Stomach (tissue), 9 donors: ENCODE results near the gene SUCLA2. TPM values are rescaled to one million over a fixed set of nuclear protein-coding genes. Genes with fewer than 3 reads are reported as not detected.

Source experiments
- DNase-seq, 2 donors: peaks; one replicate each; pipeline versions ENCODE4 v3.0.0 to v3.0.0-alpha.2; 2013 to 2019
- H3K27ac ChIP-seq, 5 donors: fragments of 200-600 bp in 4 of 5; sonication (generic) in 4 of 5; one replicate each; pipeline ENCODE4 v1.5.1; 2013 to 2019; ENCODE audit warnings: mild to moderate bottlenecking in 1 of 5, moderate library complexity in 1 of 5
- H3K27me3 ChIP-seq, 3 donors: fragments of 200-600 bp; sonication (generic); one replicate each; pipeline ENCODE4 v1.5.1; 2017 to 2019; ENCODE audit warnings: mixed run types in 1 of 3
- H3K36me3 ChIP-seq, 4 donors: fragments of 200-600 bp; sonication (generic); 1 replicate in 3 of 4; 2 replicates in 1 of 4; pipeline ENCODE4 v1.5.1; 2016 to 2019
- H3K4me1 ChIP-seq, 4 donors: fragments of 200-600 bp; sonication (generic); one replicate each; pipeline ENCODE4 v1.5.1; 2016 to 2019
- H3K4me3 ChIP-seq, 4 donors: fragments of 200-600 bp; sonication (generic) in 3 of 4; one replicate each; pipeline ENCODE4 v1.5.1; 2016 to 2019; ENCODE audit warnings: mild to moderate bottlenecking in 1 of 4
- H3K9me3 ChIP-seq, 4 donors: fragments of 200-600 bp; sonication (generic); one replicate each; pipeline ENCODE4 v1.5.1; 2016 to 2019
- CTCF ChIP-seq, 7 experiments: fragments of 450-650 bp in 4 of 7; fragments of 200-600 bp in 3 of 7; sonication (generic) in 3 of 7; IDR thresholded peaks; one replicate each; pipeline ENCODE4 v1.5.1; 2016 to 2019; ENCODE audit warnings: antibody characterized with exemption in 7 of 7, control low read depth in 2 of 7, mild to moderate bottlenecking in 1 of 7
- EP300 ChIP-seq: sonication (generic); formaldehyde crosslinking; IDR thresholded peaks from one replicate; pipeline ENCODE4 v1.6.1; 2017; ENCODE audit warnings: antibody characterized with exemption
- POLR2A ChIP-seq, 4 donors: fragments of 450-650 bp; IDR thresholded peaks; one replicate each; pipeline ENCODE4 v1.6.1; 2016; ENCODE audit warnings: antibody characterized with exemption in 4 of 4, control low read depth in 2 of 4, mild to moderate bottlenecking in 1 of 4, moderate library complexity in 1 of 4
- POLR2AphosphoS5 ChIP-seq, 3 donors: sonication (generic); formaldehyde crosslinking; IDR thresholded peaks; one replicate each; pipeline ENCODE4 v1.6.1; 2016; ENCODE audit warnings: antibody characterized with exemption in 3 of 3
- WGBS, 5 donors: extraction: QIAGEN DNeasy Blood & Tissue Kit in 3 of 5; methylation state at CpG; one replicate each; pipeline versions ENCODE4 v1.1.5 to v1.1.7; 2013 to 2018; 5-methylcytosine and 5-hydroxymethylcytosine counted together
- intact Hi-C: fragments of 100-400 bp; cut with DNase I; formaldehyde crosslinking; loops from one replicate; pipeline ENCODE4 v1.15.1; 2023; ENCODE audit warnings: low total_unique reads
- polyA plus RNA-seq, 3 donors: library from polyadenylated mRNA; stranded (reverse); fragments of 200-250 nt; gene quantifications; one replicate each; pipeline ENCODE4 v1.2.3, GENCODE V29; 2013
- total RNA-seq, 5 donors: library from RNA; depleted of rRNA; stranded (reverse); fragments of >200 nt; gene quantifications; one replicate each; pipeline versions ENCODE4 v1.1.0 to v1.2.3, GENCODE V29; 2014 to 2016
- donor health status: healthy with polysubstance abuse.
- donor health status: Bipolar disorder and iron deficiency.
- donor health status: healthy.

The SUCLA2 gene
- total and polyA plus RNA-seq, 8 donors: 8.1 to 77.3 (median 33.5) TPM

- whole genome bisulfite sequencing, 5 donors: 96 to 100% (median 98%) methylated on average over 1 of the region's 1 CpG
- no peak overlapping the region for H3K27ac ChIP-seq
- H3K36me3 ChIP-seq: peaks cover 25 to 87% (median 84%) of the 10 kb centered on the region in 4 donors
- intact Hi-C loops: no loop called here
- no peaks in the 10 kb centered on the region for H3K4me1 ChIP-seq
- no peak overlapping the region for H3K4me3 ChIP-seq
- H3K9me3 ChIP-seq: peaks cover 0 to 17% (median 4%) of the 10 kb centered on the region in 4 donors
- DNase-seq: no peak
- TF ChIP-seq EP300 (no peak), POLR2AphosphoS5 (IDR thresholded peaks at IDR 0.05) (no peak), CTCF (IDR thresholded peaks at IDR 0.05) (no peak), POLR2A (IDR thresholded peaks at IDR 0.05) (no peak)
- no peaks in the 10 kb centered on the region for H3K27me3 ChIP-seq
These were observed 38.8 kb downstream of the SUCLA2 start for GRCh38 chr13:47962237-47962636.

GRCh38 chr13:47959468-47960247 lies 41.4 kb downstream of the SUCLA2 start:
- H3K27ac ChIP-seq: no peak overlapping the region
- H3K36me3 ChIP-seq: peaks cover 21 to 88% (median 81%) of the 10 kb centered on the region in 4 donors
- peaks cover 0 to 30% (median 12%) of the 10 kb centered on the region in 4 donors for H3K9me3 ChIP-seq
- intact Hi-C loops: no loop called here
- 81 to 98% (median 97%) methylated on average over 3 to 4 of the region's 4 CpGs for WGBS, 5 donors
- TF ChIP-seq CTCF (IDR thresholded peaks at IDR 0.05) (no peak), POLR2A (IDR thresholded peaks at IDR 0.05) (no peak), POLR2AphosphoS5 (IDR thresholded peaks at IDR 0.05) (no peak), EP300 (no peak)
- no peaks in the 10 kb centered on the region for H3K4me1 ChIP-seq
- DNase-seq: no peak
- no peak overlapping the region for H3K4me3 ChIP-seq
- H3K27me3 ChIP-seq: no peaks in the 10 kb centered on the region

- WGBS, 5 donors: 95 to 99% (median 97%) methylated on average over 5 of the region's 5 CpGs
- H3K9me3 ChIP-seq: peaks cover 0 to 30% (median 12%) of the 10 kb centered on the region in 4 donors
- no peak overlapping the region for H3K27ac ChIP-seq
- H3K27me3 ChIP-seq: no peaks in the 10 kb centered on the region
- intact Hi-C loops: no loop called here
- peaks cover 17 to 83% (median 76%) of the 10 kb centered on the region in 4 donors for H3K36me3 ChIP-seq
- H3K4me1 ChIP-seq: no peaks in the 10 kb centered on the region
- DNase-seq: no peak
- H3K4me3 ChIP-seq: no peak overlapping the region
- no peak for TF ChIP-seq POLR2AphosphoS5 (IDR thresholded peaks at IDR 0.05)
These were observed 44.0 kb downstream of the SUCLA2 start for GRCh38 chr13:47957073-47957472.

GRCh38 chr13:47955836-47956235 lies 45.2 kb downstream of the SUCLA2 start:
- TF ChIP-seq POLR2AphosphoS5 (IDR thresholded peaks at IDR 0.05): no peak
- TF ChIP-seq EP300: no peak
- TF ChIP-seq CTCF (IDR thresholded peaks at IDR 0.05): no peak
- no peak for TF ChIP-seq POLR2A (IDR thresholded peaks at IDR 0.05)

GRCh38 chr13:47949799-47950198 lies 51.3 kb downstream of the SUCLA2 start:
- Histone ChIP-seq H3K27ac (no peak overlapping the region), H3K4me3 (no peak overlapping the region), H3K36me3 (peaks cover 6 to 80% (median 68%) of the 10 kb centered on the region in 4 donors), H3K9me3 (no peaks in the 10 kb centered on the region), H3K27me3 (no peaks in the 10 kb centered on the region), H3K4me1 (no peaks in the 10 kb centered on the region)
- TF ChIP-seq EP300 (no peak), POLR2AphosphoS5 (IDR thresholded peaks at IDR 0.05) (no peak), POLR2A (IDR thresholded peaks at IDR 0.05) (no peak), CTCF (IDR thresholded peaks at IDR 0.05) (no peak)
- intact Hi-C loops: no loop called here
- no peak for DNase-seq
- WGBS, 5 donors: 89 to 97% (median 92%) methylated on average over 2 of the region's 2 CpGs

More at GRCh38 chr13:47955836-47956235, 45.2 kb downstream of the SUCLA2 start:
- intact Hi-C loops: no loop called here
- peaks cover 0 to 30% (median 12%) of the 10 kb centered on the region in 4 donors for H3K9me3 ChIP-seq
- WGBS, 5 donors: 86 to 97% (median 88%) methylated on average over 2 of the region's 2 CpGs
- DNase-seq: no peak
- H3K27ac ChIP-seq: no peak overlapping the region
- H3K36me3 ChIP-seq: peaks cover 17 to 80% (median 72%) of the 10 kb centered on the region in 4 donors
- no peak overlapping the region for H3K4me3 ChIP-seq
- no peaks in the 10 kb centered on the region for H3K27me3 ChIP-seq
- H3K4me1 ChIP-seq: no peaks in the 10 kb centered on the region
